SK-N-SH treated with all-trans-retinoic acid at 6 μM for 48 hours (cell line): ENCODE measurements around the gene AVEN.
A peak's percentile ranks its signal among the peaks of the same experiment; 100 is the strongest.

Experiments used
- BACH2 ChIP-seq: fragments of 250-450 bp; sonication (Bioruptor Pico); IDR thresholded peaks from 2 replicates; pipeline ENCODE4 v1.9.0; 2021; ENCODE audit warnings: mild to moderate bottlenecking, borderline replicate concordance
- ISL1 ChIP-seq: fragments of 250-450 bp; sonication (Bioruptor Pico); IDR thresholded peaks from 2 replicates; pipeline ENCODE4 v2.1.2; 2022; ENCODE audit warnings: mild to moderate bottlenecking, moderate library complexity
- PATZ1 ChIP-seq: fragments of 250-450 bp; sonication (Bioruptor Pico); IDR thresholded peaks from 2 replicates; pipeline ENCODE4 v1.8.0; 2020; ENCODE audit warnings: mild to moderate bottlenecking, moderate library complexity, borderline replicate concordance
- TCF4 ChIP-seq: fragments of 250-450 bp; sonication (Bioruptor Pico); IDR thresholded peaks from 2 replicates; pipeline ENCODE4 v1.8.0; 2021; ENCODE audit warnings: mild to moderate bottlenecking, moderate library complexity, borderline replicate concordance
- ZC3H10 ChIP-seq: fragments of 250-450 bp; sonication (Bioruptor Pico); IDR thresholded peaks from 2 replicates; pipeline ENCODE4 v1.5.1; 2021; ENCODE audit warnings: mild to moderate bottlenecking, moderate library complexity
- ZFP3 ChIP-seq: fragments of 250-450 bp; sonication (Bioruptor Pico); IDR thresholded peaks from 2 replicates; pipeline ENCODE4 v1.5.0; 2020; ENCODE audit warnings: mild to moderate bottlenecking, moderate library complexity
- ZFP30 ChIP-seq: fragments of 450-650 bp; formaldehyde crosslinking; IDR thresholded peaks from 2 replicates; pipeline ENCODE4 v1.5.0; 2022; ENCODE audit warnings: mild to moderate bottlenecking, moderate library complexity
- ZNF8 ChIP-seq: fragments of 450-650 bp; formaldehyde crosslinking; IDR thresholded peaks from 2 replicates; pipeline ENCODE4 v1.5.0; 2020; ENCODE audit warnings: mild to moderate bottlenecking, moderate library complexity
- TF ChIP-seq, protein P1 (sequence below): fragments of 250-450 bp; sonication (Bioruptor Pico); IDR thresholded peaks from 2 replicates; pipeline ENCODE4 v1.5.1; 2020; ENCODE audit warnings: low read depth, mild to moderate bottlenecking, moderate library complexity

GRCh38 chr15:33910741-33911140 lies 128.3 kb downstream of the AVEN start:
- TF ChIP-seq BACH2 (no peak), ZFP30 (CRISPR knock-in tag) (no peak), ZC3H10 (0 out of 2 replicates have a peak, but pooled peaks have one; percentile 14), TCF4 (CRISPR knock-in tag) (no peak), ZNF8 (CRISPR knock-in tag) (no peak), ZFP3 (no peak), PATZ1 (CRISPR knock-in tag) (no peak), ISL1 (CRISPR knock-in tag) (no peak)
- TF ChIP-seq, protein P1, sequence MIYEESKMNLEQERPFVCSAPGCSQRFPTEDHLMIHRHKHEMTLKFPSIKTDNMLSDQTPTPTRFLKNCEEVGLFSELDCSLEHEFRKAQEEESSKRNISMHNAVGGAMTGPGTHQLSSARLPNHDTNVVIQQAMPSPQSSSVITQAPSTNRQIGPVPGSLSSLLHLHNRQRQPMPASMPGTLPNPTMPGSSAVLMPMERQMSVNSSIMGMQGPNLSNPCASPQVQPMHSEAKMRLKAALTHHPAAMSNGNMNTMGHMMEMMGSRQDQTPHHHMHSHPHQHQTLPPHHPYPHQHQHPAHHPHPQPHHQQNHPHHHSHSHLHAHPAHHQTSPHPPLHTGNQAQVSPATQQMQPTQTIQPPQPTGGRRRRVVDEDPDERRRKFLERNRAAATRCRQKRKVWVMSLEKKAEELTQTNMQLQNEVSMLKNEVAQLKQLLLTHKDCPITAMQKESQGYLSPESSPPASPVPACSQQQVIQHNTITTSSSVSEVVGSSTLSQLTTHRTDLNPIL: no peak
